HFF-Myc (cell line): ENCODE data around the gene EIF2D.

Experiments
- DNase-seq: peaks from one replicate; pipeline ENCODE4 v3.0.0-alpha.2; 2011; ENCODE audit warnings: low read depth; ENCODE audit errors: extremely low read depth
- H3K4me3 ChIP-seq: replicated peaks from 2 replicates; pipeline ENCODE4 v1.5.1; 2011; ENCODE audit warnings: low read depth, mild to moderate bottlenecking, control low read depth, low read length
- TF ChIP-seq, protein P1 (sequence below): IDR thresholded peaks from 2 replicates; pipeline ENCODE4 v1.5.1; 2012; ENCODE audit warnings: mild to moderate bottlenecking, low read depth, low read length, control low read depth; ENCODE audit errors: missing control alignments

EIF2D gene

DNA sequence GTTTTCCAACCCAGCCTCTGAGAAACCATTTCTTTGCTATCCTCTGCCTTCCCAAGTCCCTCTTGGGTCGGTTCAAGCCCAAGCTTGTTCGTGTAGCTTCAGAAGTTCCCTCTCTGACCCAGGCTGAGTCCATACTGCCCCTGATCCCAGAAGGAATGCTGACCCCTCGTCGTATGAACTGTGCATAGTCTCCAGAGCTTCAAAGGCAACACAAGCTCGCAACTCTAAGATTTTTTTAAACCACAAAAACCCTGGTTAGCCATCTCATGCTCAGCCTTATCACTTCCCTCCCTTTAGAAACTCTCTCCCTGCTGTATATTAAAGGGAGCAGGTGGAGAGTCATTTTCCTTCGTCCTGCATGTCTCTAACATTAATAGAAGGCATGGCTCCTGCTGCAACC, 23.8 kb downstream of the EIF2D start:
- DNase-seq: no peak
- no peak overlapping the region for H3K4me3 ChIP-seq
- TF ChIP-seq, protein P1, sequence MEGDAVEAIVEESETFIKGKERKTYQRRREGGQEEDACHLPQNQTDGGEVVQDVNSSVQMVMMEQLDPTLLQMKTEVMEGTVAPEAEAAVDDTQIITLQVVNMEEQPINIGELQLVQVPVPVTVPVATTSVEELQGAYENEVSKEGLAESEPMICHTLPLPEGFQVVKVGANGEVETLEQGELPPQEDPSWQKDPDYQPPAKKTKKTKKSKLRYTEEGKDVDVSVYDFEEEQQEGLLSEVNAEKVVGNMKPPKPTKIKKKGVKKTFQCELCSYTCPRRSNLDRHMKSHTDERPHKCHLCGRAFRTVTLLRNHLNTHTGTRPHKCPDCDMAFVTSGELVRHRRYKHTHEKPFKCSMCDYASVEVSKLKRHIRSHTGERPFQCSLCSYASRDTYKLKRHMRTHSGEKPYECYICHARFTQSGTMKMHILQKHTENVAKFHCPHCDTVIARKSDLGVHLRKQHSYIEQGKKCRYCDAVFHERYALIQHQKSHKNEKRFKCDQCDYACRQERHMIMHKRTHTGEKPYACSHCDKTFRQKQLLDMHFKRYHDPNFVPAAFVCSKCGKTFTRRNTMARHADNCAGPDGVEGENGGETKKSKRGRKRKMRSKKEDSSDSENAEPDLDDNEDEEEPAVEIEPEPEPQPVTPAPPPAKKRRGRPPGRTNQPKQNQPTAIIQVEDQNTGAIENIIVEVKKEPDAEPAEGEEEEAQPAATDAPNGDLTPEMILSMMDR: no peak

DNA sequence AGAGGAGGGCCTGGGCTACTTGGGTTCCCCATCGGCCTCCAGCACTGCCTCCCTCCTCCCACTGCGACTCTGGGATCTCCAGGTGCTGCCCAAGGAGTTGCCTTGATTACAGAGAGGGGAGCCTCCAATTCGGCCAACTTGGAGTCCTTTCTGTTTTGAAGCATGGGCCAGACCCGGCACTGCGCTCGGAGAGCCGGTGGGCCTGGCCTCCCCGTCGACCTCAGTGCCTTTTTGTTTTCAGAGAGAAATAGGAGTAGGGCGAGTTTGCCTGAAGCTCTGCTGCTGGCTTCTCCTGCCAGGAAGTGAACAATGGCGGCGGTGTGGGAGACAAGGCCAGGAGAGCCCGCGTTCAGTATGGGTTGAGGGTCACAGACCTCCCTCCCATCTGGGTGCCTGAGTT, 24.4 kb downstream of the EIF2D start:
- DNase-seq: no peak
- TF ChIP-seq, protein P1: no peak

DNA sequence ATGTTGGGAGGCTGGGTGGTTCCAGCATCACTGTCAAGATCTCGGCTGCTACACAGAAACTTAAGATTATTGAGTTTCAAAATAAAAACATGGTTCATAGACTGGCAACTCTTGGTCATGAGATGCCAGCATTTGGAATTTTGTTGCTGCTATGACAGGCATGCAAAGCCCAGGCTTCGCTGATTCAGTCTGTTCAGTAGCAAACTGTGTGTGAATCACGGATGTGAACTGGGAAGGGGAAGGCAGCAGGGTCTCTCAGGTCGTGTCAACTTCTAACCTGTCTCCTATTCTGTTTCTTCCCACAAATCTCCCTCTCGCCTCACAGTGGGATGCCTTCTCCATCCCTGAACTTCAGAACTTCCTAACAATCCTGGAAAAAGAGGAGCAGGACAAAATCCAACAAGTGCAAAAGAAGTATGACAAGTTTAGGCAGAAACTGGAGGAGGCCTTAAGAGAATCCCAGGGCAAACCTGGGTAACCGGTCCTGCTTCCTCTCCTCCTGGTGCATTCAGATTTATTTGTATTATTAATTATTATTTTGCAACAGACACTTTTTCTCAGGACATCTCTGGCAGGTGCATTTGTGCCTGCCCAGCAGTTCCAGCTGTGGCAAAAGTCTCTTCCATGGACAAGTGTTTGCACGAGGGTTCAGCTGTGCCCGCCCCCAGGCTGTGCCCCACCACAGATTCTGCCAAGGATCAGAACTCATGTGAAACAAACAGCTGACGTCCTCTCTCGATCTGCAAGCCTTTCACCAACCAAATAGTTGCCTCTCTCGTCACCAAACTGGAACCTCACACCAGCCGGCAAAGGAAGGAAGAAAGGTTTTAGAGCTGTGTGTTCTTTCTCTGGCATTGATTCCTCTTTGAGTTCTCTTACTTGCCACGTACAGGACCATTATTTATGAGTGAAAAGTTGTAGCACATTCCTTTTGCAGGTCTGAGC, 25.5 kb downstream of the EIF2D start:
- DNase-seq: no peak
- H3K4me3 ChIP-seq: no peak overlapping the region
- TF ChIP-seq, protein P1: no peak

More for the DNA sequence above, 24.4 kb downstream of the EIF2D start:
- no peak overlapping the region for H3K4me3 ChIP-seq

DNA sequence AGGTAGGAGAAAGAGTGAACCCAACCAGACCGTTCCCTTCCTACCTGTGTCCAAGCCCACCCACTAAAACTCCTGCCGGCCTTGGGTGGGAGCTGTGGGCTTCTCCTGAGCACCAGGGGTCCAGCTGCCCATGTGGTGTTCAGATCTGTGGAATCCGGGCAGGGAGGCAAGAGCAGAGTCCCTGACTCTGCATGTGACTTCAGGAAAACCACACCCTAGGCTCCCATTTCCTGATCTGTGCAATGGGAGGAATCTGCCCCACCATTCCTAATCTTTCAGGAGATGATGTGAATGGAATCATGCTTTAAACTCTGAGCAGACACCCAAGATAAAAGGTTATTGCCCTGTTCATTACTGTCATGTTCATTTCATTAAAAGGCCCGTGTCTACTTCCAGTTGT, 27.6 kb downstream of the EIF2D start:
- DNase-seq: no peak
- H3K4me3 ChIP-seq: no peak overlapping the region

DNA sequence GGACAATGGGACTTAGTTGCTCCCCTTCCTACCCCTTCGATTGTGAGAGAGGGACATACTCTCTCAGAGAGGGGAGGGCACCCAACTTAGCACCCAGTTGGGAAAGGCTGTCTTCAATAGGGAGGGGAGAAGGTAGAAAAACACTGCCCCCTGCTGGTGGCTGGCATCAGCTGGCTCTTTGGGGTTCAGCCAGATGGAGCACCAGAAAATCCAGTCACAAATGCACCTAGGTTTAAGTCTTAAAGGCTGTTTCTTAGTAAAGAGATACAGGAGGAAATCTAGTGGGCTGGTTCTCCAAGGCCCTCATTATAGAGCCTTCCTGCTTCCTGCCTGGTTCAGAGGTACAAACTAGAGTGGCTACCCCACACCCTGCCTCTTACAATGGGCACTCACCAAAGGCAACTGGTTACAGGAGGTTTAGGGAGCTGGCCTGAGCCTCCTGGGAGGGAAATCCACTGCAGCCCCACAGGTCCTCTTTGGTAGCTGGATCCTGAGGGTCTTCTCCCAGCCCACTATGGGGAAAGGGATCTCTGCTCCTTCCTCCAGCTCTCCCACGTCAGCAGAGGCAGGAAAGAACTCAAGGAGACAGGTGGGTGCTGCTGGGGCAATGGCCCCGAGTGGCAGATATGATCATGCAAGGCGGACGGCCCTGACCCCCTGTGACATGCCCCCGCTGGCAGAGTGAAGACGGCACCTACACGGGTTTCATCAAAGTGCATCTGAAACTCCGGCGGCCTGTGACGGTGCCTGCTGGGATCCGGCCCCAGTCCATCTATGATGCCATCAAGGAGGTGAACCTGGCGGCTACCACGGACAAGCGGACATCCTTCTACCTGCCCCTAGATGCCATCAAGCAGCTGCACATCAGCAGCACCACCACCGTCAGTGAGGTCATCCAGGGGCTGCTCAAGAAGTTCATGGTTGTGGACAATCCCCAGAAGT, 28.3 kb downstream of the EIF2D start:
- peak; percentile 38 for DNase-seq
- TF ChIP-seq, protein P1: peak; percentile 95
- no peak overlapping the region for H3K4me3 ChIP-seq

More for the DNA sequence above, 27.6 kb downstream of the EIF2D start:
- TF ChIP-seq, protein P1: no peak

DNA sequence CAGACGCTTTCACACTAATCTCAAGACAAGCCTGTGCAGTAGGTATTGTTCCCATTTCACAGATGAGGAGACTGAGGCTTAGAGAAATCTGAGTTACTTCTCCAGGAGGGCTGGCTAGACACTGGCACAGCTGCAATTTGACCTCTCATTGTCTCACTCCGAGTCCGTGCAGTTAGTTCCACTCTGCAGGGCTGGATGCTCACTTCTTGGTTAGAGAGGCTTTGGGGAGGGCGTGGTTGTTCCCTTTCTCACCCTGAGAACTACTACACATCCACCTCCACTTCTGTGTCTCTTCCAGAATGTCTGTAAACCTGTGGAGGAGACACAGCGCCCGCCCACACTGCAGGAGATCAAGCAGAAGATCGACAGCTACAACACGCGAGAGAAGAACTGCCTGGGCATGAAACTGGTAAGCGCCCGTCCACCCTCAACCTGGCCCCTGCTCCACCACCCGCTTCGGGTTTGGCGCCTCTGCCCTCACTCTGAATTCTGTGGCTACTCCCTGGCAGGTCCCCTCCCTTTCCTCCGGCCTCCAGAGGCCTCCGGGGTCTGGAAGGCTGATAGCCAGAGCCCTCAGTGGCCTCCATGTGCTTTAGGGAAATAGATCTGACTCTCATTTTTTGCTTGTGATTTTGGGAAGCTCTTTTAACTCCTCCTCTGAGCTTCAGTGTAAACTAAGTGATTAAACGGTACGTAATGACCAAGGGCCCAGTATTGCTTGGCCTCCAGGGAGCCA, 29.1 kb downstream of the EIF2D start:
- TF ChIP-seq, protein P1: no peak
- no peak for DNase-seq
- no peak overlapping the region for H3K4me3 ChIP-seq
